GM23248 (cell line): Measurements from ENCODE around the gene SMAP2. TPM values are rescaled to one million over a fixed set of nuclear protein-coding genes. Genes with fewer than 3 reads are reported as not detected.
"Not testable (repeated sequence)": the region's sequence is repeated elsewhere in the genome, so short reads cannot be mapped to it uniquely, and the experiment has no call there.

Source experiments
- DNase-seq: peaks from one replicate; pipeline ENCODE4 v3.0.0-alpha.2; 2015
- H2AFZ ChIP-seq: fragments of 200-600 bp; sonication (generic); 2 replicates; pipeline ENCODE4 v1.6.1; 2016; ENCODE audit warnings: antibody characterized with exemption
- H3F3A ChIP-seq: fragments of 200-600 bp; sonication (generic); 2 replicates; pipeline ENCODE4 v1.6.1; 2016; ENCODE audit warnings: mild to moderate bottlenecking, antibody characterized with exemption, mixed run types; ENCODE audit not compliant: insufficient read depth
- H3K27ac ChIP-seq: fragments of 200-600 bp; sonication (generic); 2 replicates; pipeline ENCODE4 v1.5.1; 2016; ENCODE audit warnings: mild to moderate bottlenecking
- H3K27me3 ChIP-seq: fragments of 200-600 bp; sonication (generic); replicated peaks from 2 replicates; pipeline ENCODE4 v1.6.1; 2016; ENCODE audit warnings: mild to moderate bottlenecking; ENCODE audit not compliant: insufficient read depth
- H3K36me3 ChIP-seq: fragments of 200-600 bp; sonication (generic); 2 replicates; pipeline ENCODE4 v1.6.1; 2016; ENCODE audit warnings: low read depth, mild to moderate bottlenecking
- H3K4me1 ChIP-seq: fragments of 200-600 bp; sonication (generic); 2 replicates; pipeline ENCODE4 v1.6.1; 2016; ENCODE audit warnings: mild to moderate bottlenecking; ENCODE audit not compliant: insufficient read depth
- H3K4me2 ChIP-seq: fragments of 200-600 bp; sonication (generic); one replicate; pipeline ENCODE4 v1.6.1; 2016; ENCODE audit warnings: mild to moderate bottlenecking; ENCODE audit not compliant: unreplicated experiment
- H3K4me3 ChIP-seq: fragments of 200-600 bp; sonication (generic); 2 replicates; pipeline ENCODE4 v1.5.1; 2016; ENCODE audit warnings: mild to moderate bottlenecking
- H3K79me2 ChIP-seq: fragments of 200-600 bp; sonication (generic); 2 replicates; pipeline ENCODE4 v1.6.1; 2016; ENCODE audit warnings: mild to moderate bottlenecking; ENCODE audit not compliant: insufficient read depth
- H3K9ac ChIP-seq: fragments of 200-600 bp; sonication (generic); 2 replicates; pipeline ENCODE4 v1.6.1; 2016; ENCODE audit warnings: mild to moderate bottlenecking
- H3K9me2 ChIP-seq: fragments of 200-600 bp; sonication (generic); 2 replicates; pipeline ENCODE4 v1.6.1; 2016; ENCODE audit warnings: mixed run types, mild to moderate bottlenecking, moderate library complexity; ENCODE audit not compliant: insufficient read depth
- H3K9me3 ChIP-seq: fragments of 200-600 bp; sonication (generic); one replicate; pipeline ENCODE4 v1.6.1; 2017; ENCODE audit warnings: low read depth
- H4K20me1 ChIP-seq: fragments of 200-600 bp; sonication (generic); 2 replicates; pipeline ENCODE4 v1.6.0; 2016; ENCODE audit not compliant: insufficient read depth
- EZH2 ChIP-seq: fragments of 200-600 bp; sonication (generic); IDR thresholded peaks from 2 replicates; pipeline ENCODE4 v1.6.1; 2018; ENCODE audit warnings: antibody characterized with exemption, mild to moderate bottlenecking; ENCODE audit not compliant: insufficient read depth, poor library complexity, severe bottlenecking
- EZH2phosphoT487 ChIP-seq: fragments of 200-600 bp; sonication (generic); IDR thresholded peaks from 2 replicates; pipeline ENCODE4 v1.6.1; 2018; ENCODE audit warnings: antibody characterized with exemption, moderate library complexity, mild to moderate bottlenecking, low read depth; ENCODE audit not compliant: insufficient read depth
- WGBS, 2 experiments: methylation state at CpG; one replicate each; pipeline ENCODE4 v1.1.6; 2015 to 2017; ENCODE audit warnings: low lambda C conversion rate in 2 of 2, low coverage in 1 of 2; ENCODE audit errors: missing lambda C conversion rate in 2 of 2; 5-methylcytosine and 5-hydroxymethylcytosine counted together
- in situ Hi-C: fragments of 300-500 bp; cut with MboI; formaldehyde crosslinking; loops from 2 replicates; pipeline ENCODE4 v1.15.0; 2020
- polyA plus RNA-seq: library from polyadenylated mRNA; unstranded; fragments of >200 nt; fragmentation: Nextera tagmentation; extraction: Ambion mirVana; gene quantifications from 2 replicates; pipeline ENCODE4 v1.2.1, GENCODE V29; 2016
- total RNA-seq: library from RNA; depleted of rRNA; stranded (reverse); fragments of >200 nt; shearing (Covaris generic); gene quantifications from 2 replicates; pipeline ENCODE4 v1.2.3, GENCODE V29; 2014

Gene SMAP2
- total and polyA plus RNA-seq, 2 experiments from 2014 or later: 12.2 to 14.3 TPM

- no peak overlapping the region for H2AFZ ChIP-seq
- H3K27me3 ChIP-seq: no peaks in the 10 kb centered on the region
- H3K9me3 ChIP-seq: no peaks in the 10 kb centered on the region
- H3K4me1 ChIP-seq: peaks cover 24% of the 10 kb centered on the region
- peaks cover 87% of the 10 kb centered on the region for H3K79me2 ChIP-seq
- peaks cover under 1% of the 10 kb centered on the region; the same call in 1 of the 2 replicates for H4K20me1 ChIP-seq
- TF ChIP-seq EZH2phosphoT487 (no peak), EZH2 (no peak)
- H3F3A ChIP-seq: peaks cover 23% of the 10 kb centered on the region
- H3K4me3 ChIP-seq: no peak overlapping the region
- 85 to 88% methylated on average over 9 of the region's 9 CpGs for WGBS, 2 experiments
- DNase-seq: no peak
- in situ Hi-C loops: no loop called here
- no peak overlapping the region for H3K9ac ChIP-seq
- no peak overlapping the region for H3K4me2 ChIP-seq
- no peaks in the 10 kb centered on the region for H3K9me2 ChIP-seq
- H3K36me3 ChIP-seq: no peaks in the 10 kb centered on the region
- no peak overlapping the region for H3K27ac ChIP-seq
Measured at GRCh38 chr1:40386796-40387195, 13.3 kb downstream of the SMAP2 start.

- in situ Hi-C loops, H2AFZ ChIP-seq, H3K9ac ChIP-seq, DNase-seq, H4K20me1 ChIP-seq, H3K27ac ChIP-seq, H3K9me2 ChIP-seq, H3K36me3 ChIP-seq, H3K27me3 ChIP-seq, H3K4me3 ChIP-seq, H3K4me2 ChIP-seq, H3K9me3 ChIP-seq: not testable (repeated sequence)
- Histone ChIP-seq H3K79me2 (peaks cover 82% of the 10 kb centered on the region), H3K4me1 (peaks cover 23% of the 10 kb centered on the region), H3F3A (peaks cover 30% of the 10 kb centered on the region)
- WGBS, 2 experiments: 97% methylated on average over 29 to 36 of the region's 38 CpGs
Measured at GRCh38 chr1:40387381-40388306, 14.1 kb downstream of the SMAP2 start.

GRCh38 chr1:40388456-40389321 is 15.2 kb downstream of the SMAP2 start:
- H3K36me3 ChIP-seq, in situ Hi-C loops, H3K9me3 ChIP-seq, H4K20me1 ChIP-seq, H3K9me2 ChIP-seq, H3K4me3 ChIP-seq, H2AFZ ChIP-seq, H3K4me2 ChIP-seq, H3K27ac ChIP-seq, H3K9ac ChIP-seq, H3K27me3 ChIP-seq, DNase-seq: not testable (repeated sequence)
- peaks cover 22% of the 10 kb centered on the region for H3K4me1 ChIP-seq
- peaks cover 32% of the 10 kb centered on the region for H3F3A ChIP-seq
- peaks cover 78% of the 10 kb centered on the region for H3K79me2 ChIP-seq
- 94 to 96% methylated on average over 20 to 28 of the region's 28 CpGs for WGBS, 2 experiments

DNA sequence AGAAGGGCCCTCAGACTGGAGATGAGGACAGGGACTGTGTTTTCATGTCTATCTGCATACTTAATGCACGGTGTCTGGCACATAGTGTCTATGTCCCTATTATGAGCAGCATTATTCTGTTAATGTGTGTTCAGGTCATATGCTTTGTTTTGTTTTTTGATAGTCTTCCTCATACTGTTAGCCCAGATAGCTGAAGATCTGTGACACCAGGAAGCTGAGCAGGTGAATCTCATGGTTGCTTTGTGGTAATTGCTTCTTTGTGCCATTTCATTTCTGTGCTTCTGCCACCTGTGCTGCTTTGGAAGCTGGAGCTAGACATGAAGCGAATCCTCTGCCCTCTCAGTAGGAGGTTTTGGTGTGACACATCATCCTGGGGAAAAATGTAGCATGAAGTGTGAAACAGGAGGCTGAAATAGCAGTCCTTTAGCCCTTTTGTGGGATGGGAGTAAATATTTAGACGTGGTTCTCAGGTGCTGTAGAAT is 15.8 kb downstream of the SMAP2 start:
- peak overlapping the region; percentile 84; the same call in 1 of the 2 replicates for H3K27ac ChIP-seq
- peaks cover 78% of the 10 kb centered on the region for H3K79me2 ChIP-seq
- H3K9me2 ChIP-seq: no peaks in the 10 kb centered on the region
- H3K4me2 ChIP-seq: no peak overlapping the region
- TF ChIP-seq EZH2phosphoT487 (no peak), EZH2 (no peak)
- H3K9ac ChIP-seq: no peak overlapping the region
- no peak overlapping the region for H3K4me3 ChIP-seq
- H2AFZ ChIP-seq: no peak overlapping the region
- in situ Hi-C loops: no loop called here
- H3K36me3 ChIP-seq: no peaks in the 10 kb centered on the region
- H3F3A ChIP-seq: peaks cover 32% of the 10 kb centered on the region
- peaks cover 18% of the 10 kb centered on the region; the same call in 1 of the 2 replicates for H3K4me1 ChIP-seq
- DNase-seq: no peak
- no peaks in the 10 kb centered on the region for H3K9me3 ChIP-seq
- H4K20me1 ChIP-seq: peaks cover 3% of the 10 kb centered on the region; the same call in 1 of the 2 replicates
- no peaks in the 10 kb centered on the region for H3K27me3 ChIP-seq
- WGBS, 2 experiments: 93 to 94% methylated on average over 3 of the region's 3 CpGs
